GM23338 (cell line): ENCODE measurements around the gene MAG. TPM values are rescaled to one million over a fixed set of nuclear protein-coding genes. Genes with fewer than 3 reads are reported as not detected.

ENCODE experiments used
- ATAC-seq: fragments of 200-7000 bp; cut with Tn5 transposase; 3 replicates; pipeline ENCODE4 v1.9.1; 2020
- DNase-seq: peaks from one replicate; pipeline ENCODE4 v3.0.0-alpha.2; 2015; ENCODE audit warnings: low spot score
- H2AFZ ChIP-seq: fragments of 200-600 bp; sonication (generic); 2 replicates; pipeline ENCODE4 v1.8.0; 2016; ENCODE audit warnings: antibody characterized with exemption, mild to moderate bottlenecking, moderate library complexity
- H3F3A ChIP-seq: fragments of 200-600 bp; sonication (generic); replicated peaks from 2 replicates; pipeline ENCODE4 v1.8.0; 2017; ENCODE audit warnings: antibody characterized with exemption, mixed run types, low read depth
- H3K27ac ChIP-seq: fragments of 200-600 bp; sonication (generic); 2 replicates; pipeline ENCODE4 v1.6.1; 2016; ENCODE audit warnings: low read depth
- H3K27me3 ChIP-seq: fragments of 200-600 bp; sonication (generic); 2 replicates; pipeline ENCODE4 v1.8.0; 2016; ENCODE audit warnings: mild to moderate bottlenecking, mixed run types, moderate library complexity; ENCODE audit not compliant: insufficient read depth
- H3K36me3 ChIP-seq: fragments of 200-600 bp; sonication (generic); 2 replicates; pipeline ENCODE4 v1.8.0; 2016; ENCODE audit warnings: mild to moderate bottlenecking; ENCODE audit not compliant: insufficient read depth
- H3K4me1 ChIP-seq: fragments of 200-600 bp; sonication (generic); 2 replicates; pipeline ENCODE4 v1.8.0; 2016; ENCODE audit warnings: mild to moderate bottlenecking, moderate library complexity; ENCODE audit not compliant: insufficient read depth
- H3K4me2 ChIP-seq: fragments of 200-600 bp; sonication (generic); 2 replicates; pipeline ENCODE4 v1.7.1; 2017; ENCODE audit warnings: mixed run types
- H3K4me3 ChIP-seq: fragments of 200-600 bp; sonication (generic); 2 replicates; pipeline ENCODE4 v1.6.1; 2016; ENCODE audit warnings: mixed run types
- H3K79me2 ChIP-seq: fragments of 200-600 bp; sonication (generic); replicated peaks from 2 replicates; pipeline ENCODE4 v1.8.0; 2017; ENCODE audit warnings: mild to moderate bottlenecking; ENCODE audit not compliant: insufficient read depth
- H3K9me2 ChIP-seq: fragments of 200-600 bp; sonication (generic); 2 replicates; pipeline ENCODE4 v1.8.0; 2017; ENCODE audit not compliant: insufficient read depth
- H4K20me1 ChIP-seq: fragments of 200-600 bp; sonication (generic); replicated peaks from 2 replicates; pipeline ENCODE4 v1.8.0; 2017; ENCODE audit warnings: mild to moderate bottlenecking; ENCODE audit not compliant: insufficient read depth
- H3K27ac Mint-ChIP-seq: 2 replicates; pipeline ENCODE4 v1.8.0; 2020; ENCODE audit warnings: inconsistent platforms, mild to moderate bottlenecking, moderate library complexity, mixed read lengths
- H3K27me3 Mint-ChIP-seq: 3 replicates; pipeline ENCODE4 v1.8.0; 2022; ENCODE audit warnings: low read depth, mild to moderate bottlenecking, moderate library complexity, mixed read lengths, inconsistent platforms; ENCODE audit not compliant: insufficient read depth, poor library complexity
- H3K36me3 Mint-ChIP-seq: 3 replicates; pipeline ENCODE4 v1.8.0; 2021; ENCODE audit warnings: low read depth, mild to moderate bottlenecking, inconsistent platforms, moderate library complexity, mixed read lengths
- H3K4me1 Mint-ChIP-seq: 3 replicates; pipeline ENCODE4 v1.8.0; 2020; ENCODE audit warnings: mild to moderate bottlenecking, inconsistent platforms, mixed read lengths
- H3K4me3 Mint-ChIP-seq: 3 replicates; pipeline ENCODE4 v1.8.0; 2021; ENCODE audit warnings: moderate library complexity, mild to moderate bottlenecking, inconsistent platforms, mixed read lengths
- H3K9me3 Mint-ChIP-seq: 3 replicates; pipeline ENCODE4 v1.8.0; 2020; ENCODE audit warnings: moderate library complexity, mild to moderate bottlenecking, inconsistent platforms, mixed read lengths
- CREB1 ChIP-seq: fragments of 250-450 bp; sonication (Bioruptor Pico); IDR thresholded peaks from 2 replicates; pipeline ENCODE4 v1.5.0; 2020; ENCODE audit warnings: low read depth, mild to moderate bottlenecking, moderate library complexity
- CTCF ChIP-seq, 2 experiments: fragments of 200-600 bp in 1 of 2; sonication (generic) in 1 of 2; conservative IDR thresholded peaks; 2 replicates each; pipeline versions ENCODE4 v1.5.1 to v1.6.1; 2016 to 2017; ENCODE audit warnings: antibody characterized with exemption in 2 of 2, low read depth in 2 of 2, mild to moderate bottlenecking in 2 of 2, moderate library complexity in 1 of 2
- ETS1 ChIP-seq: IDR thresholded peaks from 2 replicates; pipeline ENCODE4 v1.6.1; 2016; ENCODE audit warnings: antibody characterized with exemption
- EZH2 ChIP-seq: fragments of 200-600 bp; sonication (generic); IDR thresholded peaks from one replicate; pipeline ENCODE4 v1.8.0; 2017; ENCODE audit warnings: antibody characterized with exemption, mild to moderate bottlenecking, low read depth; ENCODE audit not compliant: unreplicated experiment
- EZH2phosphoT487 ChIP-seq: fragments of 200-600 bp; sonication (generic); IDR thresholded peaks from one replicate; pipeline ENCODE4 v1.8.1; 2018; ENCODE audit warnings: antibody characterized with exemption; ENCODE audit not compliant: unreplicated experiment
- JUNB ChIP-seq: IDR thresholded peaks from one replicate; pipeline ENCODE4 v1.6.1; 2016; ENCODE audit warnings: antibody characterized with exemption; ENCODE audit not compliant: unreplicated experiment
- NANOG ChIP-seq: IDR thresholded peaks from 2 replicates; pipeline ENCODE4 v1.6.1; 2016; ENCODE audit warnings: antibody characterized with exemption, borderline replicate concordance
- POLR2AphosphoS5 ChIP-seq: IDR thresholded peaks from 2 replicates; pipeline ENCODE4 v1.6.1; 2016; ENCODE audit warnings: antibody characterized with exemption, low read depth
- REST ChIP-seq: IDR thresholded peaks from one replicate; pipeline ENCODE4 v1.6.1; 2018; ENCODE audit warnings: antibody characterized with exemption; ENCODE audit not compliant: unreplicated experiment
- STAT1 ChIP-seq: IDR thresholded peaks from one replicate; pipeline ENCODE4 v1.6.1; 2016; ENCODE audit warnings: antibody characterized with exemption; ENCODE audit not compliant: unreplicated experiment
- ZNF114 ChIP-seq: fragments of 250-450 bp; sonication (Bioruptor Pico); IDR thresholded peaks from 2 replicates; pipeline ENCODE4 v1.5.0; 2020; ENCODE audit warnings: mild to moderate bottlenecking, moderate library complexity
- ZNF331 ChIP-seq: fragments of 250-450 bp; sonication (Bioruptor Pico); IDR thresholded peaks from 2 replicates; pipeline ENCODE4 v1.5.0; 2020; ENCODE audit warnings: low read depth, mild to moderate bottlenecking, moderate library complexity
- ZNF462 ChIP-seq: fragments of 250-450 bp; sonication (Bioruptor Pico); IDR thresholded peaks from 2 replicates; pipeline ENCODE4 v1.5.0; 2020; ENCODE audit warnings: mild to moderate bottlenecking, moderate library complexity
- polyA plus RNA-seq: library from polyadenylated mRNA; unstranded; fragments of >200 nt; fragmentation: Nextera tagmentation; extraction: Ambion mirVana; gene quantifications from 2 replicates; pipeline ENCODE4 v1.2.1, GENCODE V29; 2016
- total RNA-seq: library from RNA; depleted of rRNA; stranded (reverse); fragments of >200 nt; shearing (Covaris generic); gene quantifications from 2 replicates; pipeline ENCODE4 v1.2.3, GENCODE V29; 2014

MAG gene
- total and polyA plus RNA-seq, 2 experiments from 2014 or later = 0.61 to 1.3 TPM

- Histone ChIP-seq H3K79me2 (no peaks in the 10 kb centered on the region), H3K4me1 (peaks cover 7% of the 10 kb centered on the region; the same call in 1 of the 2 replicates), H3K4me3 (no peak overlapping the region), H3K27ac (no peak overlapping the region), H3K9me2 (no peaks in the 10 kb centered on the region), H4K20me1 (peaks cover 17% of the 10 kb centered on the region), H3K36me3 (peaks cover 12% of the 10 kb centered on the region; the same call in 1 of the 2 replicates), H3K4me2 (no peak overlapping the region), H3F3A (peaks cover 17% of the 10 kb centered on the region), H2AFZ (no peak overlapping the region), H3K27me3 (no peaks in the 10 kb centered on the region)
- Mint-ChIP-seq H3K36me3 (peaks cover 64% of the 10 kb centered on the region), H3K27me3 (peaks cover 36% of the 10 kb centered on the region), H3K27ac (0 out of 2 replicates have a peak overlapping the region, but pooled peaks have one; percentile 32), H3K4me3 (peak overlapping the region; percentile 57), H3K4me1 (peaks cover 11% of the 10 kb centered on the region), H3K9me3 (no peaks in the 10 kb centered on the region; the same call in 2 of the 3 replicates)
- TF ChIP-seq CREB1 (CRISPR knock-in tag) (no peak), ZNF462 (CRISPR knock-in tag) (no peak), POLR2AphosphoS5 (no peak), ETS1 (no peak), REST (no peak), JUNB (no peak), ZNF331 (CRISPR knock-in tag) (no peak), EZH2 (no peak), NANOG (no peak), ZNF114 (no peak), CTCF (conservative IDR thresholded peaks at IDR 0.05; ENCODE audit: low read depth in 2 of 2) (no peak), EZH2phosphoT487 (no peak), STAT1 (no peak)
- ATAC-seq = no peak
- DNase-seq = no peak
Measured at GRCh38 chr19:35265900-35266519, 26.0 kb upstream of the MAG start.
